ENCODE data around the gene TEX44.
"Not testable (repeated sequence)": the region's sequence is repeated elsewhere in the genome, so short reads cannot be mapped to it uniquely, and the experiment has no call there.

TEX44 gene

GRCh38 chr2:231579560-231579959 is 13.1 kb upstream of the TEX44 start:
- H3K4me3 ChIP-seq (ENCODE audit: low read depth, low read length, poor library complexity, severe bottlenecking) = no peak overlapping the region
- no peak overlapping the region for H2AFZ ChIP-seq (ENCODE audit: low read length)
- no peak for TF ChIP-seq EZH2 (IDR thresholded peaks at IDR 0.05; ENCODE audit: borderline replicate concordance, low read length)
- no peak for TF ChIP-seq CTCF (IDR thresholded peaks at IDR 0.05; ENCODE audit: low read length)
- H3K9me2 ChIP-seq (ENCODE audit: low read depth, low read length) = no peaks in the 10 kb centered on the region
- H3K4me2 ChIP-seq (ENCODE audit: low read length) = no peak overlapping the region
- H3K4me1 ChIP-seq (ENCODE audit: insufficient read depth, low read length, severe bottlenecking) = no peaks in the 10 kb centered on the region
- no peaks in the 10 kb centered on the region for H3K36me3 ChIP-seq (ENCODE audit: insufficient read depth, low read length)
- no peaks in the 10 kb centered on the region for H3K27me3 ChIP-seq (ENCODE audit: insufficient read depth, low read length)
- H3F3A ChIP-seq (ENCODE audit: insufficient read depth, low read length) = no peaks in the 10 kb centered on the region
- no peak overlapping the region for H3K27ac ChIP-seq (ENCODE audit: low read depth, low read length, poor library complexity, severe bottlenecking)
- no peaks in the 10 kb centered on the region for H3K9me3 ChIP-seq (ENCODE audit: low read length)
- no peaks in the 10 kb centered on the region for H3K79me2 ChIP-seq (ENCODE audit: insufficient read depth, low read length)
- H4K20me1 ChIP-seq (ENCODE audit: insufficient read depth, low read length) = no peaks in the 10 kb centered on the region
- H3K9ac ChIP-seq (ENCODE audit: low read length) = no peak overlapping the region

- Histone ChIP-seq H2AFZ (ENCODE audit: low read length) (no peak overlapping the region), H3K9me3 (ENCODE audit: low read length) (no peaks in the 10 kb centered on the region), H3K9ac (ENCODE audit: low read length) (no peak overlapping the region), H3F3A (ENCODE audit: insufficient read depth, low read length) (no peaks in the 10 kb centered on the region), H3K36me3 (ENCODE audit: insufficient read depth, low read length) (no peaks in the 10 kb centered on the region), H3K4me1 (ENCODE audit: insufficient read depth, low read length, severe bottlenecking) (no peaks in the 10 kb centered on the region), H3K9me2 (ENCODE audit: low read depth, low read length) (no peaks in the 10 kb centered on the region), H3K27me3 (ENCODE audit: insufficient read depth, low read length) (no peaks in the 10 kb centered on the region), H4K20me1 (ENCODE audit: insufficient read depth, low read length) (no peaks in the 10 kb centered on the region), H3K4me2 (ENCODE audit: low read length) (no peak overlapping the region), H3K79me2 (ENCODE audit: insufficient read depth, low read length) (no peaks in the 10 kb centered on the region), H3K27ac (ENCODE audit: low read depth, low read length, poor library complexity, severe bottlenecking) (no peak overlapping the region), H3K4me3 (ENCODE audit: low read depth, low read length, poor library complexity, severe bottlenecking) (no peak overlapping the region)
- TF ChIP-seq EZH2 (IDR thresholded peaks at IDR 0.05; ENCODE audit: borderline replicate concordance, low read length) (no peak), CTCF (IDR thresholded peaks at IDR 0.05; ENCODE audit: low read length) (no peak)
Observed at GRCh38 chr2:231581328-231581727, 11.3 kb upstream of the TEX44 start.

GRCh38 chr2:231583982-231584381 is 8.7 kb upstream of the TEX44 start:
- H3K27me3 ChIP-seq (ENCODE audit: insufficient read depth, low read length) = no peaks in the 10 kb centered on the region
- no peaks in the 10 kb centered on the region for H3K79me2 ChIP-seq (ENCODE audit: insufficient read depth, low read length)
- no peaks in the 10 kb centered on the region for H3K9me3 ChIP-seq (ENCODE audit: low read length)
- no peaks in the 10 kb centered on the region for H3K4me1 ChIP-seq (ENCODE audit: insufficient read depth, low read length, severe bottlenecking)
- H3K4me3 ChIP-seq (ENCODE audit: low read depth, low read length, poor library complexity, severe bottlenecking) = no peak overlapping the region
- TF ChIP-seq CTCF (IDR thresholded peaks at IDR 0.05; ENCODE audit: low read length) (no peak), EZH2 (IDR thresholded peaks at IDR 0.05; ENCODE audit: borderline replicate concordance, low read length) (no peak)
- no peaks in the 10 kb centered on the region for H4K20me1 ChIP-seq (ENCODE audit: insufficient read depth, low read length)
- H3K4me2 ChIP-seq (ENCODE audit: low read length) = no peak overlapping the region
- H3K9ac ChIP-seq (ENCODE audit: low read length) = no peak overlapping the region
- no peaks in the 10 kb centered on the region for H3K9me2 ChIP-seq (ENCODE audit: low read depth, low read length)
- H3F3A ChIP-seq (ENCODE audit: insufficient read depth, low read length) = no peaks in the 10 kb centered on the region
- no peaks in the 10 kb centered on the region for H3K36me3 ChIP-seq (ENCODE audit: insufficient read depth, low read length)
- no peak overlapping the region for H3K27ac ChIP-seq (ENCODE audit: low read depth, low read length, poor library complexity, severe bottlenecking)
- H2AFZ ChIP-seq (ENCODE audit: low read length) = no peak overlapping the region

- H3K4me3 ChIP-seq (ENCODE audit: low read depth, low read length, poor library complexity, severe bottlenecking); H3K27ac ChIP-seq (ENCODE audit: low read depth, low read length, poor library complexity, severe bottlenecking); H3K4me1 ChIP-seq (ENCODE audit: insufficient read depth, low read length, severe bottlenecking); H3K9me3 ChIP-seq (ENCODE audit: low read length); H4K20me1 ChIP-seq (ENCODE audit: insufficient read depth, low read length); H3K27me3 ChIP-seq (ENCODE audit: insufficient read depth, low read length); H3K79me2 ChIP-seq (ENCODE audit: insufficient read depth, low read length); H3K36me3 ChIP-seq (ENCODE audit: insufficient read depth, low read length); H3F3A ChIP-seq (ENCODE audit: insufficient read depth, low read length); H3K4me2 ChIP-seq (ENCODE audit: low read length); H2AFZ ChIP-seq (ENCODE audit: low read length); H3K9ac ChIP-seq (ENCODE audit: low read length); H3K9me2 ChIP-seq (ENCODE audit: low read depth, low read length): not testable (repeated sequence)
Observed at GRCh38 chr2:231587744-231588143, 4.9 kb upstream of the TEX44 start.
